SJSA1 (cell line): ENCODE results near the gene PROK1. TPM values are rescaled to one million over a fixed set of nuclear protein-coding genes. Genes with fewer than 3 reads are reported as not detected.
A peak's percentile ranks its signal among the peaks of the same experiment; 100 is the strongest.

Experiments used
- DNase-seq, 2 experiments: peaks; one replicate each; pipeline ENCODE4 v3.0.0-alpha.2; 2015 to 2020; ENCODE audit warnings: low spot score in 2 of 2, low read depth in 1 of 2
- H3K27ac ChIP-seq: fragments of 250-450 bp; sonication (Bioruptor Pico); 2 replicates; pipeline ENCODE4 v1.5.1; 2020; ENCODE audit warnings: mild to moderate bottlenecking, moderate library complexity
- H3K27me3 ChIP-seq: fragments of 250-450 bp; sonication (Bioruptor Pico); replicated peaks from 2 replicates; pipeline ENCODE4 v1.5.1; 2020; ENCODE audit warnings: mild to moderate bottlenecking, moderate library complexity
- H3K36me3 ChIP-seq: fragments of 250-450 bp; sonication (Bioruptor Pico); 2 replicates; pipeline ENCODE4 v1.5.1; 2020; ENCODE audit warnings: mild to moderate bottlenecking
- H3K4me1 ChIP-seq: fragments of 250-450 bp; sonication (Bioruptor Pico); replicated peaks from 2 replicates; pipeline ENCODE4 v1.6.1; 2021; ENCODE audit warnings: mild to moderate bottlenecking
- H3K4me3 ChIP-seq: fragments of 250-450 bp; sonication (Bioruptor Pico); 2 replicates; pipeline ENCODE4 v1.5.1; 2020; ENCODE audit warnings: mild to moderate bottlenecking
- H3K9me3 ChIP-seq: fragments of 250-450 bp; sonication (Bioruptor Pico); replicated peaks from 2 replicates; pipeline ENCODE4 v1.5.1; 2020; ENCODE audit warnings: mild to moderate bottlenecking
- total RNA-seq: library from RNA; depleted of rRNA; stranded (reverse); fragments of >200 nt; shearing (Covaris generic); gene quantifications from 2 replicates; pipeline ENCODE4 v1.2.3, GENCODE V29; 2014

PROK1 gene
- total RNA-seq, 1 experiment from 2014 or later, result not detected

- Histone ChIP-seq H3K4me1 (no peaks in the 10 kb centered on the region), H3K4me3 (no peak overlapping the region), H3K9me3 (no peaks in the 10 kb centered on the region), H3K27ac (no peak overlapping the region), H3K36me3 (no peaks in the 10 kb centered on the region), H3K27me3 (no peaks in the 10 kb centered on the region)
- DNase-seq, result no peak
These were observed 40.0 kb downstream of the PROK1 start for GRCh38 chr1:110490791-110491451.

- DNase-seq, result no peak
These were observed 41.6 kb downstream of the PROK1 start for GRCh38 chr1:110492573-110492972.

GRCh38 chr1:110493059-110493699 is 42.2 kb downstream of the PROK1 start:
- H3K27me3 ChIP-seq, result no peaks in the 10 kb centered on the region; the same call in 1 of the 2 replicates
- no peaks in the 10 kb centered on the region for H3K36me3 ChIP-seq
- H3K27ac ChIP-seq, result no peak overlapping the region
- no peaks in the 10 kb centered on the region for H3K4me1 ChIP-seq
- DNase-seq, result no peak
- H3K9me3 ChIP-seq, result no peaks in the 10 kb centered on the region
- H3K4me3 ChIP-seq, result no peak overlapping the region

More at GRCh38 chr1:110492573-110492972, 41.6 kb downstream of the PROK1 start:
- Histone ChIP-seq H3K4me1 (no peaks in the 10 kb centered on the region), H3K27me3 (no peaks in the 10 kb centered on the region), H3K9me3 (no peaks in the 10 kb centered on the region), H3K36me3 (no peaks in the 10 kb centered on the region), H3K27ac (no peak overlapping the region), H3K4me3 (no peak overlapping the region)

- no peak overlapping the region for H3K27ac ChIP-seq
- no peaks in the 10 kb centered on the region for H3K9me3 ChIP-seq
- H3K4me3 ChIP-seq, result no peak overlapping the region
- no peaks in the 10 kb centered on the region for H3K4me1 ChIP-seq
- no peak for DNase-seq
- no peaks in the 10 kb centered on the region for H3K36me3 ChIP-seq
- H3K27me3 ChIP-seq, result no peaks in the 10 kb centered on the region; the same call in 1 of the 2 replicates
These were observed 43.1 kb downstream of the PROK1 start for GRCh38 chr1:110494036-110494435.

GRCh38 chr1:110494522-110495406 is 43.8 kb downstream of the PROK1 start:
- no peak for DNase-seq
- Histone ChIP-seq H3K4me3 (no peak overlapping the region), H3K36me3 (no peaks in the 10 kb centered on the region), H3K9me3 (no peaks in the 10 kb centered on the region), H3K27me3 (no peaks in the 10 kb centered on the region; the same call in 1 of the 2 replicates), H3K4me1 (no peaks in the 10 kb centered on the region), H3K27ac (no peak overlapping the region)

GRCh38 chr1:110495926-110496600 is 45.1 kb downstream of the PROK1 start:
- Histone ChIP-seq H3K4me3 (no peak overlapping the region), H3K27me3 (peaks cover 2% of the 10 kb centered on the region; the same call in 1 of the 2 replicates), H3K4me1 (no peaks in the 10 kb centered on the region), H3K9me3 (no peaks in the 10 kb centered on the region), H3K27ac (no peak overlapping the region), H3K36me3 (no peaks in the 10 kb centered on the region)
- DNase-seq, result peak; percentile 55 to 74

GRCh38 chr1:110498270-110498669 is 47.3 kb downstream of the PROK1 start:
- Histone ChIP-seq H3K4me1 (no peaks in the 10 kb centered on the region), H3K36me3 (no peaks in the 10 kb centered on the region), H3K9me3 (no peaks in the 10 kb centered on the region), H3K27ac (no peak overlapping the region), H3K27me3 (peaks cover 20% of the 10 kb centered on the region), H3K4me3 (no peak overlapping the region)
- DNase-seq, result no peak

GRCh38 chr1:110501488-110502132 is 50.7 kb downstream of the PROK1 start:
- Histone ChIP-seq H3K27me3 (peaks cover 25% of the 10 kb centered on the region), H3K36me3 (no peaks in the 10 kb centered on the region), H3K9me3 (no peaks in the 10 kb centered on the region), H3K27ac (no peak overlapping the region), H3K4me3 (no peak overlapping the region), H3K4me1 (no peaks in the 10 kb centered on the region)
- DNase-seq, result no peak

GRCh38 chr1:110502402-110503151 is 51.6 kb downstream of the PROK1 start:
- peaks cover 34% of the 10 kb centered on the region for H3K27me3 ChIP-seq
- H3K9me3 ChIP-seq, result no peaks in the 10 kb centered on the region
- DNase-seq, result no peak
- H3K36me3 ChIP-seq, result no peaks in the 10 kb centered on the region
- H3K4me3 ChIP-seq, result no peak overlapping the region
- no peaks in the 10 kb centered on the region for H3K4me1 ChIP-seq
- H3K27ac ChIP-seq, result no peak overlapping the region

- Histone ChIP-seq H3K4me3 (no peak overlapping the region), H3K27me3 (peaks cover 36% of the 10 kb centered on the region), H3K27ac (no peak overlapping the region), H3K9me3 (no peaks in the 10 kb centered on the region), H3K4me1 (no peaks in the 10 kb centered on the region), H3K36me3 (no peaks in the 10 kb centered on the region)
- no peak for DNase-seq
These were observed 52.5 kb downstream of the PROK1 start for GRCh38 chr1:110503471-110503870.

GRCh38 chr1:110504226-110504625 is 53.3 kb downstream of the PROK1 start:
- H3K4me3 ChIP-seq, result no peak overlapping the region
- H3K36me3 ChIP-seq, result no peaks in the 10 kb centered on the region
- no peaks in the 10 kb centered on the region for H3K4me1 ChIP-seq
- no peak for DNase-seq
- H3K27ac ChIP-seq, result no peak overlapping the region
- H3K9me3 ChIP-seq, result no peaks in the 10 kb centered on the region
- H3K27me3 ChIP-seq, result peaks cover 36% of the 10 kb centered on the region

GRCh38 chr1:110505596-110505995 is 54.6 kb downstream of the PROK1 start:
- H3K9me3 ChIP-seq, result no peaks in the 10 kb centered on the region
- H3K4me3 ChIP-seq, result no peak overlapping the region
- no peaks in the 10 kb centered on the region for H3K4me1 ChIP-seq
- peaks cover 36% of the 10 kb centered on the region for H3K27me3 ChIP-seq
- no peaks in the 10 kb centered on the region for H3K36me3 ChIP-seq
- no peak overlapping the region for H3K27ac ChIP-seq
- no peak for DNase-seq
